ENCODE results near the gene IARS1. TPM values are rescaled to one million over a fixed set of nuclear protein-coding genes. Genes with fewer than 3 reads are reported as not detected.

The IARS1 gene
- polyA plus RNA-seq (ENCODE audit: insufficient read length), result 64.0 TPM

DNA sequence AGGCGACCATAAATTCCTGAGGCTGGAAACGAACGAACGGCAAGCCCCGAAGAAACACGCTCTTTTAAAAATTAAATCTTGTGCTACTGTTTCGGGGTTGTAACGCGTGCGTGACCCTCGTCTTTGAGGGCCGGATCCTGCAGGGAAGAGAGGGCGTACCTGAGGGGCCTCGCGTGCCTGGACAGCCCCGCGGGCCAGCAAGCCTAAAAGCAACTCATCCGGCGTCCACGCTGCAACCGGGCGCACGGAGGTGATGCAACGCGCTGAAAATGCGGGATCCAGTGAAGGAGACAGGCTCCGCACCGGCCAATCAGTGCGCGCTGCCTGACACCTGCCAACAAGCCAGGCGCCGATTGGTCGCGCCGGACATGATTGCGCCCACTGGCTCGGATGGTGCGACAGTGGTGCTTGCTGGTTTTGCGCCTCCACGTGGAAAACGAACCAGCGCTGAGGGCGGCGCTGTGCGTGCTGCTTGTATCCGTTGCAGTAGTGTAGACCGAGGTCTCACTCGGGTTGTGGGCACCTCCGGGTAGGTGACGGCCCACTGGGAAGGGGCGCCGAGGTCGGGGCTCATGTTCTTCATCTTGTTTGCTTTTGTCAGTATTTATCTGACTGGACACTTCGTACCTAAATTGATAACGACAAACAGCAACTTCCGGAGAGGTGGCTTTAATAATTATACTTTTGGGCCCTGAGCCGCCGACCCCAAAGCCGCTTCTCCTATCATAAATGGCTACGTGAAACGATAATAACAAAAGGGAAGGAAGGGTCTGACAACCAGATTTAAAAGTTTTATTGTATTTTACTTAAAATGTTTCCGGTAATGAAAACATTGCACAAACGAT, at the start of gene IARS1:
Gene IARS1, minus strand, starts transcription at position 246 of the 845 bp plus-strand sequence. CDS start 4,278 bp downstream, outside the sequence.
- DNase-seq, result peak; percentile 99

DNA sequence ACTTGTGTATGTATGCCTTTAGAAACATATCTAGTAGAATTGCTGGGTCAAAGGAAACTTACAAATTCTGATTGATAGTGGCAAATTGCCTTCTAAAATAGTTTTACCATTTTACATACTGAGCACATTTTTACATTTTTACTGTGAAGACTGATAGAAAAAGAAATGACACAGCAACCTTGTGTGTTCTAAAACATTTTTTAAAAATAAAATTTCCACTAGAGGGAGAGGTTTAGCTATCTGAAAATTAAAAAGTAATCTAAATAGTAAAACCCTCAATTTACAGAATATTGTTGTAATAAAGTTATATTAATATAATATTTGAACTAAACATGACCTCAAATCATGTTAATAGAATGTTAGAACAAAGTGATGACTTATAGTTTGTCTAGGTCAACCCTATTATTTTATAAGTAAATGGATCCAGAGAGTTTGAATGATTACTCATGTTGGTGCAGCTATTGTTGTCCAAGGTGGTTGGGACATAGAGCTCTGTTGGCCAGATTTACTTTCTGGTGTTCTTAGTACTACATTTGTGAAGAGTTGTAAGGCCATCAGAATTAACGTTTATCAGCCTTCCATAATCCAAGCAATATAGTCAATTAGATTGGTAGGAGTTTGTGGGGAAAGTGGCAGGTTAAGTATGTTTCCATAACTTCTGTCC, 49.5 kb upstream of the IARS1 start:
- DNase-seq, result no peak

DNA sequence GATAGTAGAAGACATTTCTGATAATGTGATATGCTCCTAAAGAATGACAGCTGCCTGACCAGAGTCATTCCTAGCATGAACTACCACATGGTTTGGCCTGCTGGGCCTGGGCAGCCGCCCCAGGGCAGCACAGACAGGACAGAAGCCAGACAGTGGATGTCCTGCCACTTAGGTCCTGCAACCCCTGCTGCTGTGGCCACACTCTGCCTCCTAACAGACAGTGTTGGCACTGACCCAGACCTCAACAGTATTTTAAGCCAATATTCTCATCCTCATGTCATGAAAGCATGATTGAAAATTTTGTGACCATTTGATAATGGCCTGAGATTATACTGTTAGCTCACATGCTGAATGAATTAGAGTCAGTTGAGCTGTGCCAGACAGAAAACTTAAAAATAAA, 48.1 kb upstream of the IARS1 start:
- no peak for DNase-seq

DNA sequence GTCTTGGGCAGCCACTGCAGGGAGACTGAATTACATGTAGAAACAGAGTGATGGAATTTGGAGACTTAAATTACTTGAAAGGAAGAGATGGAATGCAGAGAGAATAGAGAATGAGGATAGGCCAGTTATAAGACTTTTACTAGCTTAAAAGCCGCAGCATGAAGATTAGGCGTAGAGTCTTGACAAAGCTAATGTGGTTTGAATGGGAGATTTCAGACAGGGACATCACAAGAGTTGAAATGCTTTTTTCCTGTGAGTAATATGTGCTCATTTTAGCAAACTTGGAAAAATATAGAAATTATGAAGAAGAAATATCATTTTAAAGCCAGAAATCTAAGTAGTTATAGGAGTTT, 39.8 kb upstream of the IARS1 start:
- no peak for DNase-seq

DNA sequence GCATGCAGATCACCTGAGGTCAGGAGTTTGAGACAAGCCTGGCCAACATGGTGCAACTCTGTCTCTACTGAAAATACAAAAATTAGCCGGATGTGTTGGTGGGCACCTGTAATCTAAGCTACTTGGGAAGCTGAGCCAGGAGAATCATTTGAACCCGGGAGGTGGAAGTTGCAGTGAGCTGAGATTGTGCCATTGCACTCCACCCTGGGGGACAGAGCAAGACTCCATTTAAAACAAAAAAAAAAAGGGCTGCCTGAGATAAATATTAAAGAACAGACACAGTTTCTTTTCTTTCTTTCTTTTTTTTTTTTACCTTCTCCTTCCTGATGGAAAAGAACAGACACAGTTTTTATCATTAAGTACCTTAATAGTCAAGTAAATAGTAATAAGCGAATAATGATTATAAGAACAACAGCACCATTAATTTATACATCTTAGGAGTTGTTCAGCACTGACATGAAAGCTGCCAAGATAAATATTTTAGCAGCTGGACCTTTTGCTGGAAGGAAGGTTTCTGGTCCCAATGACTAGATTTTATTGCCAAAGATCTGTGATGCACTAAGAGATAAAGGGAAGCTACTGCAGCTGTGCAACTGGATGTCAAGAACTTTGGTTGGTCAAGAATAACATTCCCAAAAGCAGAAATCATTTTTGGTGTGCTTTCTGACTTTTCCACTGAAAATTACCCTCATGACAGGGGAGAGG, 39.2 kb upstream of the IARS1 start:
- no peak for DNase-seq

DNA sequence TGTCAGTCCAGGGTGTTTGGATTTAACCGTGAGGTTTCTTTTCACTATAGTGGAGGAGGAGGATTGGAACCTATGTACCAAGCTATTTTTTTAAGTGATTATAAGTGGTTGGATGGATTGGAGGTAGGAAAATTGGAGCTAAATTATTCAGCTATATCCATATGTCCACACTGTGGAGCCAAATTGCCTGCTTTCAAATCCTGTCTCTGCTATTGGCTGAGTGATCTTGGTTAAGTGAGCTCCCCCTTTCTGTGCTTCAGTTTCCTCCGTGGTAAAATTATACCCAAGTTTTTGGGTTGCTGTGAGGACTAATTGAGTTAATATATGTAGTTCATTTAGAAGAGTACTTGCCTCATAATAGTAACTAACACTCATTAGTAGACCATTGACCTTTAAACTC, 34.7 kb upstream of the IARS1 start:
- no peak for DNase-seq

DNA sequence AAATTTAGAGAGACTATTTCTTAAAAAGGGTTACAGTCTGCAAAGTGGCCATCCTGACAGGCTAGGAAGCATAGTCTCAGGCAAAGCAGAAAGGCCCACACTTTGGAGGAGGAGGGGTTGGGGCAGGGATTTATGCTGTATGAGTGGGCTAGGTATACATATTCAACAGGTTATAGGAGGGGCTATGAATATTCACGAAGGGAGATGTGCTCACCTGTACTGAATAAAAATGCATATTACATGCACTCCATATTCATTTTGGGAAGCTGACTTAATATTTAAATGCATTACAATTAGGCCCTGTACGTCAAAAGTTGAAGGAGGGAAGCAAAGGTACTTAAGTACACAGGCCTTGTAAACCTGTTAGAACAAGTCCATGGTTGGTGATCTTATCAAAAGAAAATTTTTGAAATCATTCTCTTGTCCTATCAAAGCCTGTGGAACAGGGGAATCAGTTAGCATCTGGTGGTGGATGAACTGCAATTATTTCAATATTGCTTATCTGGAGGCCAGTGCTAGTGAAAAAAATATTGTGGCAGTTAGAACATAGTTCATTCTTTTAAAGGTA, 33.9 kb upstream of the IARS1 start:
- DNase-seq, result no peak

DNA sequence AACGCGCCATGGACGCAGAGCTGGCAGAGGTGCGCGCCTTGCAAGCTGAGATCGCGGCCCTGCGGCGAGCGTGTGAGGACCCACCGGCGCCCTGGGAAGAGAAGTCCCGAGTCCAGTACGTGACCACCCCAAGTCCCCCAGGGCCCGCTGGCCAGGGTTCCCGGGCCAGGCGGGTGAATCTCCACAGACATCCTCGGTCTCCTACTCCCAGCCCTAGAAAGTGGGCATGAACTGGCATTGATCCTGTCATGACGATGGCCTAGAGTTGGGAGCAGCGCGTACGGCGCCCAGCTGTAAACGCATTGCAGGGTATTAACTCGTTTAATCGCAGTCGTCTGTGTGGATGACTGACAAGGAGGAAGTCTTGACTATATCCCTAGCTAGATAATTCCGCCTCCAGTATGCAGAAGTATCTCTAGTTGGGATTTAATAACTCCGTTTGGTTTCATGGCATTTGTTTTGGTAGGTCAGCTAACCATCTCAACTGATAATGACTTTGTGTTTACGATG, 32.5 kb upstream of the IARS1 start:
- no peak for DNase-seq

DNA sequence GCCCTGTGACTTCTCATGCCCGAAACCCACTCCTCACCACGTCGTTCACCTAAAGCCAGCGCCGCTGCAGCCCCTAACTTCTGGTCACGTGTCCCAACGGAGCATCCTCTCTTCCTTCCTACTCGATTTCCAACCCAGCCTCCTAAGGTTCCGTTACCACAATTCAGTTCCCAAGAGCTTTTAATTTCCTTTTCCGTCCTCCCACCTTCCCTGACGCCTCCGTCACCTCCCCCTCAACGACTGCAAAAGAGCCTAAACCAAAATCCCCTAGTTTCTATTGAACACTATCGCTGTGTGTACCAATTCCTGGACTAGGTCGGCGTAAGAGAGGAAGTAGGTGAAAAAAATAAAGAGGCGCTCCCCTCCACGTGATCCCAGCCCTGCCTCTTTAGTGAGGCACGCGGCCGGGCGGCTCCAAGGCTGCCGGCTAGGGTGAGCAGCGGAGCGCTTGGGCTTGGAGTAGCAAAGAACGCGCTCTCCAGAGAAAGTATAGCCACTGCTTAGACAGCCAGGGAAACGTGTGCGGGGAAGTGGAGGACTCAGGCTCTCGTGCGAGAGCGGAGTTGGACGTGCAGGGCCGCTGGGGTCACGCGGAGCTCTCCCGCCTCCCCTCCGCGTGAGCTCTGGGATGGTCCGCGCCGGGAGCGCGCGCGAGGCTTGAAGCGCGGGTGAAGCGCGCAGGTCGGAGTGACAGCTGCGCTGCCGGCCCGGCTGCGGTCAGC, 31.9 kb upstream of the IARS1 start, which contains the start of the genes CENPP and NOL8:
Gene CENPP, plus strand, starts transcription at position 685 of the 722 bp plus-strand sequence.
Gene NOL8, minus strand, starts transcription at position 82 of the 722 bp plus-strand sequence. CDS start 1,189 bp downstream, outside the sequence.
- DNase-seq, result peak; percentile 93

DNA sequence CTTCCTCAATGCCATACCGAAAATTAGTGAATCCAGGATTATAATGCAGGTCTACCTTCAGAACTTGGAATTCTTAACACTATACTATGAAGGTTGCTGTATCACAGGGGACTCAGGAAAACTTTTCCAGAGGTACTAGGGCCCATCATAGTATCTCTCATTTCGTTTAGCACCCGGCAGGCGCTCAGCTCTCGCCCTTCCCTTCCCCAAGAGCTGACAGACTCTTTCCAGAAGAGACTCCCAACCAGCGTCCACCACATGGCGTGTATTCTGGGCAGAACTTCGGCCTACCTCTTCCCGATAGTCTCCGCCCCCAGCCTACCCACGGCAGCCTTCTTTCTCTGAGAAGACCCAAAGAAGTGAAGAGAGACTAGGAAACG, 31.4 kb upstream of the IARS1 start:
- no peak for DNase-seq

DNA sequence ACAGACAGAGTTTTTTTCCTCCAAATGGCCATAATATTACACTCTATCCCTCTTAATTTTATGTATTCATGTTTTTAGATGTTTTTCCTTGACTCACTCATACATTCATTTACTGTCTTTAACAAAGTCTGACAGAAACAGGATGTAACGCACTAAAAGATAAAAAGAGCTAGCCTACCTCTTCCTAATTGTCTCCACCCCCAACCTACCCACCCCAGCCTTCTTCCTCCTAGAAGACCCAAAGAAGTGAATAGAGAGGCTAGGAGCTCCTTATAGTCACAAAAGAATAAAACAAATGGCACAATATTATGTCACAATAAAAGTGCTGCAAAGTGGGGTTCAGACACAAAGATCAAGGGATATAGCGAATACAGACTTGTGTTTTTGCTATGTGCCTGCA, 30.9 kb upstream of the IARS1 start:
- DNase-seq, result no peak

DNA sequence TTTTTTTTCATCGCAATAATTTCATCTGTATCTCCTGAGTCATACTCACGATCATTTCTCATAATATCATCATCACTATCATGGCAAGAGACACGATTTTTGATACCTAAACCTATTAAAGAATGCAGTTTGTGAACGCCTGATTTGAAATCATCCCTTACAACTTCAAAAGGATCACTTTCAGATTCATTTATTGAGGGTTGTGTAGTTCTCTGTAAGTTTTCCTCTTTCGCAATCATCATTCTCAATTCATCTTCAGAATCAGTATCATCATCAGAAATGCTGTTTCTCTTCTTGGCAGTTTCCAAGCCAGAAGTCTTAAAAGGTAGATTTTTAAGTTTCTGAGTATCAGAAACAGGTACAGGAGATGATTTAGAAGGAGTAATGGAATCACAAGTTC, 22.0 kb upstream of the IARS1 start:
- DNase-seq, result no peak

DNA sequence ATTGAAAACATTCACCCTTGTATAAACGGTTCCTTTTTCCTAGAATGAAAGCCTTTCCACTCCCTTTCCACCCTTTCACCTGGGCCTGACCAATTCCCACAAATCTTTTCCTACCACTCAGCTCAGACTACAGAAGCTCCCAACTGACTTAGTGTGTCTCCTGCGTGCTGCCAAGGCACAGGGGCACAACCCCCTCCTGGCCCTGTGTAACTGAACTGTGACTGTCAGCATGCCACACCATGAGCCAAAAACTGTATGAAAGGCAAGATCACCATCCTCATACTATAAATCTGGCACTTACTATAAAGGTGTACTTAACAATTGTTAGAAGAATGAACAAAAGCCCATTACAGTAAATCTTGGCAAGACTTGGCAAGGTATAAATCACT, 20.1 kb upstream of the IARS1 start:
- no peak for DNase-seq

DNA sequence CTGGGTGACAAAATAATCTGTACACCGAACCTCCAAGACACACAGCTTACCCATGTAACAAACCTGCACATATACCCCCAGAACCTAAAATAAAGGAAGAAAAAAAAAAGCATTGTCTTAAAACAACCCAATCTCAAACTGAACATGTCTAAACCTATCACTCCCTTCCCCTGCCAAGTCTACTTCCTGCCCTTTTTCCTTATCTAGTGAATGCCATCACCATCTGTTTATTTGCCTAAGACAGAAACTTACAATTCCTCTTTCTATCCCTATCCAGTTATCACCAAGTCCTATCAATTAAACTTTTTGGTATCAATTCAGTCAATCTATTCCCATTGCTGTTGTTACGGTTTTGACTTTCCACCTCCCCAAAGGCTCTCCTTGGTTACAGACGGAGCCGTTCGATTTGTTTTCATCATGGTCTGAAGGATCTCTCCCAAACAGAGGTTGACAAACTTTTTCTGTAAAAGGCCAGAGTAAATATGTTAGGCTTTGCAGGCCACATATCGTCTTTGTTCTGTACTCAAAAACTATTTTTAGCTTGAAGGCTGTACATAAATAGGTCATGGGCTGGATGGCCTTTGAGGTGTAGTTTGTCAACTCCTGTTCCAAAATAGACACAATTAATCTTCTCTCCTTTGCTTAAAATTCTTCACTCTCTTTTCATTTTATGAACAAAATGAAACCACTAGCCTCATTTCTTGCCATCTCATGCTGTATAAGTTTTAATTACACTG, 19.6 kb upstream of the IARS1 start:
- no peak for DNase-seq

DNA sequence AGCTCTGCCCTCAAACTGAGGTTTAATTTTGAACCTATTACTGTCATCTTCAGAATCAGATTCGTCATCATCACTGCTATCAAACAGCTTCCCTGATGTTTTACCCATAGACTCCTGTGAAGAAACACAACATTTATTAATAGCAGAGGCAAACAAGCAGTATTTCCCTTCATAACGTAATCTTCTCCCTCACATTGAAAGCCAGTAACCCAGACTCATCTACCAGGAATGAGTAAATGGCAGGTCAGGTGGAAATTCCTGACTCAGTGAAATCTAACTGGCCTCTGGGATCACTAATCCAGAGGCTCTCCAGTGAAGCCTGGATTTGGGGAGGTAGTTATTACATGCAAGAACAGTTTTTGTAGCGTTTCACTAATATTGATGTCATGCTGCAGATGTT, 17.1 kb upstream of the IARS1 start:
- DNase-seq, result no peak

DNA sequence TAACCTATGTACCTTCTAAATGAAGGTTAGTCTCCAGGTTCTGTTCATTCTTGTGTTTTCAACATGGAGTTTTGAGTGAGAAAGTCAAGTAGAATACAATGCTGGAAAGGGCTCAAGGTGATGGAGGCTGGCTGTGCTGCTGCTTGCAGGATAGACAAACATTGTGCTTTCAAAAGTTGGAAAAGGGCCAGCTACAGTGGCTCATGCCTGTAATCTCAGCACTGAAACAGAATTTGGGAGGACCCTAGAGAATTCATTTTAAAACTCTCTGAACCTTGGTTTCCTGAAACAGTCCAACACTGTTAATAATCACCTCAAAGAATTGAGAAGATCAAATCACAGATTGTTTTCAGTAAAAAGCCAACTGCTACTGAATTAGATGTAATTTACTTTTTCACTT, 15.4 kb upstream of the IARS1 start:
- no peak for DNase-seq

DNA sequence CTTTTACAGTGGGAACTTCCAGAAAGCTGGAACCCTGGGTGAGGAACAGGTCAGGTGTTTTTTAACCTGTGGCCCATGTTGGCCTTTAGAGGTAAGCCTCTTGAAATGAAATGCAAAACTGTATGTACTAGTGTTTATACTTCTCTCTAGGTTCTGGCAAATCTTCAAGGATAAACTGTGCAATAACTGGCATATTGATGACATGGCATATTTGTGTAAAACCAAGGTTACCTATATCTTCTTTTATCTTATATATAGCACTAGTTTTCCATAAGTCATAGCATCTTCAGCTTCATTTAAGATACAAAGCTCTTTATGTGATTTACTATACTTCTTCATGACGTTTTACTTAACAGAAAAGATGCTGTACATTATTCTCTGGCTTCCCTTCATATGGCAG, 7.4 kb upstream of the IARS1 start:
- DNase-seq, result no peak

DNA sequence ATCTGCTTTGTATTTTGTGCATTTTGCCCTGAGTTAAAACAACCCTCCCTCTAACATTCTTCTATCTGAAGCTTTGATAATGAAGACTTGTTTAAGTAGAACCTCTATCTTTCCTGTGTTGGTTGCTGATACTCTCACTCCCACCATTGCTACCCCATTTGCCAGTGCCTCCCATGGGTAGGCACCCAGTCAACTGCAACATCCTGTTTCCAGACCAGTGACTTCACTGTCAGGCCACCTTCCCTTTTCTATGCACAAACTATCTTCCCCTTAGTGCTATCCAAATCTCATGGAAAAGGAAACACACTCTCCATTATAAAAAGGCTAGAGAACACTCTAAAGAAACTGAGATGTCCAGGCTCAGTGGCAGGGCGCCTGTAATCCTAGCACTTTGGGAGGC, 5.6 kb upstream of the IARS1 start:
- DNase-seq, result no peak

DNA sequence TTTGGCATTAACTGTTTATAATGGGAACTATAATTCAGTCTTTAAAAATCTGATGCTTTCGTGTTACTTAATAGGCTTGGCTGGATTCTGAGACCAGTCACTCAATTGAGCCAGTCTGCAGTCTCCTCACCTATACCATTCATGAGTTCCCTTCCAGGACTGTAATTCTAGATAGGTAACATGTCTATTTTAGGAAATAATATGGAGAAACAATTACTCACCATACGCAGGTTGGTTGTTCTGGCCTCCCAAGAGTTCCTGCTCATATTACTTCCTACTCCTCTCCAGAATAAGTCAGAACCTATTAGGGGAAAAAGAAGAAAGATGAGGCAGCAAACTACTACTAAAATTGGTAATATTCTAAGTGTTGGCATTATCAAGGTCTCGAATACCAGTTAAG, 4.5 kb upstream of the IARS1 start:
- no peak for DNase-seq

DNA sequence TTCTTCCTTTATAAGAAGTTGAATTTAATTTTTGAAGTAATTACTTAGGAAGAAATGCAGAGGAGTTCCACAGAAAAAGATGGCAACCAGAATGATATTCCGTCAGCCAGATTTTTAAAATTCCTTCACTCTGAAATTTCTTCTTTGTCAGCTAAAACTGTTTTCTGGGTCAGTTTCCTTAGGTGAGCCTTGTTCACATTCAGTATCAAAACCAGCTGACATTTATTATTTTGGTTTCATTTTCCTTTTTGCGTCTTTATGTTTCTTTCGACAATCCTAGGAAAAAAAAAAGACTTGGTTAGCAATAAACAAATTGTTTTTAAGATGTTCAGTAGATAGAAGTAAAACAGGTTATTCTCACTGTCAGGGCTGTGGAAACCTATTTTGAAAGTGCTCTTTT, 4.1 kb upstream of the IARS1 start:
- no peak for DNase-seq

DNA sequence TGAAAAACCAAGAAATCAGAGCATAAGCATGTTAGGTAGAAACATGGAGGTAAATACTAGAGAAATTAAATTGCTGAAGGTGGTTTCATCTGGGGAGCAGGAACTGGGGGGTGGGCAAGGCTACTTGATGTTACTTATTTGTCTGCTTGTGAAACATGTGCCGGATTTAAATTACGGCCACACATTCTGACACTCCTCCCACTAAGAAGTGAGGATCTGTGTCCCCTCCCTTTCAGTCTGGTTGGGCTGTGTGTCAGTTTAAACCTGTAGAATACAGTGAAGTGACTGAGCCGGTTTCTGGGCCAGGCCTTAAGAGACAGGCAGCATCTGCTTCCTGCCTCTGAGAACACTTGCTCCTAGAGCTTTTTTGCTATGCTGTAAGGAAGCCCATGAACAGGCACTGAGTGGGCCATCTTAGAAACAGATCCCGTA, 2.3 kb upstream of the IARS1 start:
- DNase-seq, result no peak
